Effector memory CD8-positive, alpha-beta T cell (primary cell): Measurements from ENCODE around the gene FGD5.
A peak's percentile ranks its signal among the peaks of the same experiment; 100 is the strongest.

Experiments
- ATAC-seq: fragments of 150-1000 bp; cut with Tn5 transposase; replicated peaks from 2 replicates; pipeline ENCODE4 v1.10.0; 2021; ENCODE audit warnings: mild to moderate bottlenecking, moderate library complexity
- DNase-seq, 3 experiments: peaks; one replicate each; pipeline ENCODE4 v3.0.0; 2021
- H3K27ac Mint-ChIP-seq, 2 donors: one replicate each; pipeline ENCODE4 v1.8.0; 2022; ENCODE audit warnings: mild to moderate bottlenecking in 2 of 2, mixed read lengths in 2 of 2, moderate library complexity in 2 of 2
- H3K27me3 Mint-ChIP-seq, 2 donors: one replicate each; pipeline ENCODE4 v1.8.0; 2022; ENCODE audit warnings: mixed read lengths in 2 of 2
- H3K36me3 Mint-ChIP-seq: one replicate; pipeline ENCODE4 v1.8.0; 2022; ENCODE audit warnings: mild to moderate bottlenecking, moderate library complexity, mixed read lengths; ENCODE audit not compliant: insufficient read depth
- H3K4me1 Mint-ChIP-seq, 2 donors: one replicate each; pipeline ENCODE4 v1.8.0; 2022; ENCODE audit warnings: low read depth in 2 of 2, mixed read lengths in 2 of 2
- H3K4me3 Mint-ChIP-seq, 2 donors: one replicate each; pipeline ENCODE4 v1.8.0; 2022; ENCODE audit warnings: mild to moderate bottlenecking in 2 of 2, mixed read lengths in 2 of 2, moderate library complexity in 2 of 2
- H3K9me3 Mint-ChIP-seq, 2 donors: one replicate each; pipeline ENCODE4 v1.8.0; 2022; ENCODE audit warnings: mixed read lengths in 2 of 2

Gene FGD5

GRCh38 chr3:14877469-14877868 is 58.7 kb downstream of the FGD5 start:
- no peak overlapping the region for H3K4me3 Mint-ChIP-seq
- no peak overlapping the region for H3K27ac Mint-ChIP-seq
- DNase-seq, result no peak
- no peaks in the 10 kb centered on the region for H3K36me3 Mint-ChIP-seq
- no peaks in the 10 kb centered on the region for H3K9me3 Mint-ChIP-seq
- no peak for ATAC-seq
- peaks cover 25 to 41% of the 10 kb centered on the region in 2 donors for H3K27me3 Mint-ChIP-seq
- peaks cover 0 to 4% of the 10 kb centered on the region in 2 donors for H3K4me1 Mint-ChIP-seq

GRCh38 chr3:14879211-14879874 is 60.6 kb downstream of the FGD5 start:
- Mint-ChIP-seq H3K27ac (no peak overlapping the region), H3K4me1 (peaks cover 0 to 8% of the 10 kb centered on the region in 2 donors), H3K27me3 (peaks cover 34 to 47% of the 10 kb centered on the region in 2 donors), H3K4me3 (no peak overlapping the region), H3K36me3 (no peaks in the 10 kb centered on the region), H3K9me3 (no peaks in the 10 kb centered on the region)
- ATAC-seq (no peak), DNase-seq (no peak)

GRCh38 chr3:14880447-14881106 is 61.8 kb downstream of the FGD5 start:
- Mint-ChIP-seq H3K27ac (no peak overlapping the region), H3K36me3 (no peaks in the 10 kb centered on the region), H3K9me3 (no peaks in the 10 kb centered on the region), H3K27me3 (peaks cover 36 to 48% of the 10 kb centered on the region in 2 donors), H3K4me3 (peak overlapping the region in 1 of 2 donors; percentile 1), H3K4me1 (peaks cover 4 to 14% of the 10 kb centered on the region in 2 donors)
- ATAC-seq (no peak), DNase-seq (no peak)

GRCh38 chr3:14883226-14883625 is 64.5 kb downstream of the FGD5 start:
- Mint-ChIP-seq H3K36me3 (no peaks in the 10 kb centered on the region), H3K4me1 (peaks cover 4 to 15% of the 10 kb centered on the region in 2 donors), H3K27ac (no peak overlapping the region), H3K4me3 (no peak overlapping the region), H3K27me3 (peaks cover 49 to 55% of the 10 kb centered on the region in 2 donors), H3K9me3 (no peaks in the 10 kb centered on the region)
- DNase-seq (no peak), ATAC-seq (no peak)

GRCh38 chr3:14884665-14885064 is 65.9 kb downstream of the FGD5 start:
- H3K27me3 Mint-ChIP-seq, result peaks cover 43 to 49% of the 10 kb centered on the region in 2 donors
- no peaks in the 10 kb centered on the region for H3K9me3 Mint-ChIP-seq
- DNase-seq, result no peak
- ATAC-seq, result no peak
- H3K4me1 Mint-ChIP-seq, result peaks cover 4 to 15% of the 10 kb centered on the region in 2 donors
- no peaks in the 10 kb centered on the region for H3K36me3 Mint-ChIP-seq
- no peak overlapping the region for H3K27ac Mint-ChIP-seq
- no peak overlapping the region for H3K4me3 Mint-ChIP-seq

GRCh38 chr3:14885307-14885706 is 66.5 kb downstream of the FGD5 start:
- H3K9me3 Mint-ChIP-seq, result no peaks in the 10 kb centered on the region
- peaks cover 42 to 53% of the 10 kb centered on the region in 2 donors for H3K27me3 Mint-ChIP-seq
- peaks cover 4 to 16% of the 10 kb centered on the region in 2 donors for H3K4me1 Mint-ChIP-seq
- H3K36me3 Mint-ChIP-seq, result no peaks in the 10 kb centered on the region
- no peak overlapping the region for H3K4me3 Mint-ChIP-seq
- H3K27ac Mint-ChIP-seq, result no peak overlapping the region
- ATAC-seq, result no peak
- DNase-seq, result no peak

GRCh38 chr3:14886101-14886500 is 67.3 kb downstream of the FGD5 start:
- peaks cover 4 to 17% of the 10 kb centered on the region in 2 donors for H3K4me1 Mint-ChIP-seq

GRCh38 chr3:14889205-14889604 is 70.4 kb downstream of the FGD5 start:
- Mint-ChIP-seq H3K27ac (no peak overlapping the region), H3K9me3 (no peaks in the 10 kb centered on the region), H3K4me1 (peaks cover 4 to 21% of the 10 kb centered on the region in 2 donors)

More at GRCh38 chr3:14886101-14886500, 67.3 kb downstream of the FGD5 start:
- H3K4me3 Mint-ChIP-seq, result no peak overlapping the region
- no peak for DNase-seq
- no peak for ATAC-seq
- no peak overlapping the region for H3K27ac Mint-ChIP-seq
- H3K9me3 Mint-ChIP-seq, result no peaks in the 10 kb centered on the region
- H3K36me3 Mint-ChIP-seq, result no peaks in the 10 kb centered on the region
- H3K27me3 Mint-ChIP-seq, result peaks cover 36 to 54% of the 10 kb centered on the region in 2 donors

GRCh38 chr3:14889943-14890342 is 71.2 kb downstream of the FGD5 start:
- Mint-ChIP-seq H3K27me3 (peaks cover 42 to 68% of the 10 kb centered on the region in 2 donors), H3K9me3 (no peaks in the 10 kb centered on the region), H3K4me1 (peaks cover 3 to 17% of the 10 kb centered on the region in 2 donors), H3K36me3 (no peaks in the 10 kb centered on the region), H3K27ac (no peak overlapping the region), H3K4me3 (no peak overlapping the region)
- ATAC-seq, result no peak
- DNase-seq, result no peak

More at GRCh38 chr3:14889205-14889604, 70.4 kb downstream of the FGD5 start:
- H3K4me3 Mint-ChIP-seq, result no peak overlapping the region
- H3K27me3 Mint-ChIP-seq, result peaks cover 41 to 68% of the 10 kb centered on the region in 2 donors
- DNase-seq (no peak), ATAC-seq (no peak)
- H3K36me3 Mint-ChIP-seq, result no peaks in the 10 kb centered on the region

GRCh38 chr3:14890476-14890875 is 71.7 kb downstream of the FGD5 start:
- H3K27ac Mint-ChIP-seq, result peak overlapping the region in 1 of 2 donors; percentile 29
- no peaks in the 10 kb centered on the region for H3K36me3 Mint-ChIP-seq
- no peak for DNase-seq
- peaks cover 43 to 68% of the 10 kb centered on the region in 2 donors for H3K27me3 Mint-ChIP-seq
- ATAC-seq, result peak; percentile 62
- H3K4me1 Mint-ChIP-seq, result peaks cover 0 to 15% of the 10 kb centered on the region in 2 donors
- no peaks in the 10 kb centered on the region for H3K9me3 Mint-ChIP-seq
- no peak overlapping the region for H3K4me3 Mint-ChIP-seq

- H3K4me1 Mint-ChIP-seq, result peaks cover 0 to 13% of the 10 kb centered on the region in 2 donors
- H3K4me3 Mint-ChIP-seq, result no peak overlapping the region
- peaks cover 43 to 66% of the 10 kb centered on the region in 2 donors for H3K27me3 Mint-ChIP-seq
- no peaks in the 10 kb centered on the region for H3K9me3 Mint-ChIP-seq
- no peak for ATAC-seq
- H3K27ac Mint-ChIP-seq, result peak overlapping the region in 1 of 2 donors; percentile 29
- H3K36me3 Mint-ChIP-seq, result no peaks in the 10 kb centered on the region
- no peak for DNase-seq
Observed at GRCh38 chr3:14891135-14892132, 72.7 kb downstream of the FGD5 start.

- no peak for DNase-seq
- no peak overlapping the region for H3K27ac Mint-ChIP-seq
- H3K4me3 Mint-ChIP-seq, result no peak overlapping the region
- H3K36me3 Mint-ChIP-seq, result no peaks in the 10 kb centered on the region
- H3K9me3 Mint-ChIP-seq, result no peaks in the 10 kb centered on the region
- peaks cover 40 to 62% of the 10 kb centered on the region in 2 donors for H3K27me3 Mint-ChIP-seq
- ATAC-seq, result no peak
- peaks cover 0 to 13% of the 10 kb centered on the region in 2 donors for H3K4me1 Mint-ChIP-seq
Observed at GRCh38 chr3:14892226-14892625, 73.5 kb downstream of the FGD5 start.

GRCh38 chr3:14894085-14894484 is 75.3 kb downstream of the FGD5 start:
- Mint-ChIP-seq H3K9me3 (no peaks in the 10 kb centered on the region), H3K4me1 (peaks cover 2 to 13% of the 10 kb centered on the region in 2 donors), H3K27ac (no peak overlapping the region), H3K27me3 (peaks cover 54 to 78% of the 10 kb centered on the region in 2 donors), H3K4me3 (no peak overlapping the region), H3K36me3 (no peaks in the 10 kb centered on the region)
- ATAC-seq, result no peak
- no peak for DNase-seq
